HUDEP-2 (cell line): Measurements from ENCODE around the gene IFT122.
"Not testable (repeated sequence)": the region's sequence is repeated elsewhere in the genome, so short reads cannot be mapped to it uniquely, and the experiment has no call there.

Experiments used
- DNase-seq, 76 experiments: peaks; one replicate each; lab custom pipeline; 2025; ENCODE audit not compliant: unreplicated experiment in 76 of 76; lab: John Stamatoyannopoulos, UW

Gene IFT122

DNA sequence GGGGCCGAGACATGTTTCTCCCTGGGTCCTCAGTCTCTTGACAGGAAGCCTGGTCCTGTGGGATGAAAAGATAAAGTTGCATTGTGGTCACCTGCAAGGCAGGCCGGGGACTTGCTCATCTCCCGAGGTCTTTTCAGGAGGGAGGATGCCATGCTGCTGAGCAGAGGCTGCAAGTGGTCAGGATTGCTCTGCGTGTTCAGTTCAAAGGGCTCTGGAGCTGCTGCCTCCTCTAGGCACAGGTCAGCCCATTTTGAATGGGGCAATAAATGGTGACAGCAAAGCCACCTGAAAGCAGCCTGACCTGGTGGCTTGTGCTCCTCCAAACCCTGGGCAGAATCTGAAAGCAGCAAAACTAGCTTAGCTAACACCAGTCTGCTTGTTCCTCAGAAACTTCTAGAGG lies 51.1 kb downstream of the IFT122 start:
- DNase-seq = not testable (repeated sequence)

DNA sequence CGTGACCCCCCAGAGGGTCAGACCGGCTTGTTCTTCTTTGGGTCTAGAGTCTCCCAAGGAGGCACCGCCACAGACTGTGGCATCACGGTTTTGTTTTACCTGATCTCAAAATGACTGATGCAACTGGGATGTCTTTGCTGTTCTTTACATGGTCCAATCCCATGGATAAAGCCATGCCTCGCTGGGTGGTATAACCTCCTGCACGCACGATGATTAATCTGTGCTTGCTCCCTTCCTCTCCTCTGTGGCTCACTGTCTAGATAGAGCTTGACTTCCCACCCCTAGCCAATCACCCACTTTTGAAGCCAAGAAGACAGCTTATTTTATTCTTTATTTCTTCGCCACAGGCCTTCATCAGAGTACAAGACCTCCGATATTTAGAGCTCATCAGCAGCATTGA lies 51.8 kb downstream of the IFT122 start:
- DNase-seq = no peak

DNA sequence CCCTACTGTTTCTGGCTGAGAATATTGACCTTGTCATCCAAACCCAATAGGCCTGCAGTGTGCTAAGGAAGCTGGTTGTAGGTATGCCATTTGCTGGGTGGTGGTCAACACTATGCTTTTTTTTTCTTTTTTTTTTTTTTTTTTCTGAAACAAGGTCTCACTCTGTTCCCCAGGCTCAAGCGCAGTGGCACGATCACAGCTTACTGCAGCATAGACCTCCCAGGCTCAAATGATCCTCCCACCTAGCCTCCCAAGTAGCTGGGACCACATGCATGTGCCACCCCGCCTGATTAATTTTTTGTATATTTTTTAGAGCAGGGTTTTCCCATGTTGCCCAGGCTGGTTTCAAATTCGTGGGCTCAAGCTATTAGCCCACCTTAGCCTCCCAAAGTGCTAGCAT lies 52.7 kb downstream of the IFT122 start:
- DNase-seq = no peak

DNA sequence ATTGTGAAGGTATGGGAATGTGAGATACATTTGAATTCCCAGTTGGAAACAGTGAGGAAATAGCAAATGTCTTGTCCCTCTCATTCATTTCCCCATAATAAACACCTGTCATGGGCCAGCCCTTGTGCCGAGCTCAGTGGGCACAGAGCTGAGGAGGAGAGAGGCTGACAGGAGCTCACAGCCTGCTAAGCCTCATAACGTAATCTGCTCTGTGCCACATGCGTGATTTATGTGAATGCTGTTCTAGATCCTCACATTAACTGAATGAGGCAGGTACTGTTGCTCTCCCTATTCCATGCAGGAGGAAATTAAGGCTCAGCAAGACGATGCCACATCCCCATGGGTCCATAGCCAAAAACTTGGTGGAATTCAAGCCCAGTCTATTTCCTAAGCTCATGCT lies 53.2 kb downstream of the IFT122 start:
- no peak for DNase-seq

DNA sequence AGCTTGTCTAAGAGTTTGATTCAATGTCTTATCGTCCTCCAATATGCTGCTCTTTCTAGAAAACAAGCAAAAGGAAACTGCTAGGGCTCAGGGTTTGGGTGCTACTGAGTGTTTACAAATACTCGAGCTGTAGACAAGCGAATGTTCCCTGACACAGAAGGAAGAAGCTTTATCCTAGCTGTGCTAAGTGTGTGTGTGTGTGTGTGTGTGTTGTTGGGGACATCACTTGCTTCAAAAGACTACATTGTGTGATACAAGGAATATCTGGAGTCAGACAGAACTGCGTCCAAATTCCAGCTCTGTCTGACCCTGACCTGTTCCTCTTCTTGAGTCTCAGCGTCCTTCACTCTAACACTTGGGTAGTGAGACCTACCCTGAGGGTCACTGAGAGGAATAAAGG lies 54.5 kb downstream of the IFT122 start:
- DNase-seq = not testable (repeated sequence)

DNA sequence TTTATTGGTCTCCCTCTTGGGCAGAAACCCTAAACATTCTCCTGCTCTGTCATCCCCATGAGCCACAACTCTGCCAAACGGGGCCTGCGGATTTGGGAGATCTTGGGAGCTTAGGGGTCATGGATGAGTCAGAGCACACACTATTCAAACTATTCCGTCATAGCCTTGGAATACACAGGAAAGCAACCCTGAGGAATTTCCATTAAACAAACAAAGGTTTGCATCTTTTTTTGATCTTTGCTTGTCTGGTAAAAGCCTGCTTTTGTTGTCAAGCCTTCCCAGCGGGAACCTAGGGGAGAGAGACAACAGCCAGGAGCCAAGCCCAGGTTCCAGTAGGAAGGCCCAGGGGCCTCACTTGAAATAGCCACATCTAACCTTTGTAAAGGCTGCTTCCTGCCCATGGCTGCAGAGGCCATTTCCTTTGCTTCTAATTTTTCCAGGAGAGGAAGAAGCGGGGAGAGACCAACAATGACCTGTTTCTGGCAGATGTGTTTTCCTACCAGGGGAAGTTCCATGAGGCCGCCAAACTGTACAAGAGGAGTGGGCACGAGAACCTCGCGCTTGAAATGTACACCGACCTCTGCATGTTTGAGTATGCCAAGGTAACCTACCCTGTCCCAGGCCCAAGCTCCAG lies 55.1 kb downstream of the IFT122 start:
- DNase-seq = not testable (repeated sequence)

DNA sequence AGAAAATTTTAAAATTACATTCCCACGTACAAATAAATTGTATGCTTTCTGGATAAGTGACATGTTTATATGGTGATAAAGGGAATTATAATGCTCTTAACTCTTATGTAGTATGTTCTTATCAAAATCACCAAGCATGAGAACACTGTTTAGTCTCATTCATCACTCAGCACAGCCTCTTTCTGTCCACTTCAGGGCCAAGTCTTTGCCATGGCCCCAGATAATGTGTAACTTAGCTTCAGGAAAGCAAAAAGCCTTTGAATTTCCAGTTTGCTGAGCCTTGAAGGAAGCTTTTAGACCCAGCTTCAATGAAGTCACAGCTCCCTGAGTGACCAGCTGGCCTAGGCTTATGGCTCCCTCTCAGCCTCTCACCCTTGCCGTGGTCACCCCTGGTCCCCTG lies 57.9 kb downstream of the IFT122 start:
- not testable (repeated sequence) for DNase-seq

DNA sequence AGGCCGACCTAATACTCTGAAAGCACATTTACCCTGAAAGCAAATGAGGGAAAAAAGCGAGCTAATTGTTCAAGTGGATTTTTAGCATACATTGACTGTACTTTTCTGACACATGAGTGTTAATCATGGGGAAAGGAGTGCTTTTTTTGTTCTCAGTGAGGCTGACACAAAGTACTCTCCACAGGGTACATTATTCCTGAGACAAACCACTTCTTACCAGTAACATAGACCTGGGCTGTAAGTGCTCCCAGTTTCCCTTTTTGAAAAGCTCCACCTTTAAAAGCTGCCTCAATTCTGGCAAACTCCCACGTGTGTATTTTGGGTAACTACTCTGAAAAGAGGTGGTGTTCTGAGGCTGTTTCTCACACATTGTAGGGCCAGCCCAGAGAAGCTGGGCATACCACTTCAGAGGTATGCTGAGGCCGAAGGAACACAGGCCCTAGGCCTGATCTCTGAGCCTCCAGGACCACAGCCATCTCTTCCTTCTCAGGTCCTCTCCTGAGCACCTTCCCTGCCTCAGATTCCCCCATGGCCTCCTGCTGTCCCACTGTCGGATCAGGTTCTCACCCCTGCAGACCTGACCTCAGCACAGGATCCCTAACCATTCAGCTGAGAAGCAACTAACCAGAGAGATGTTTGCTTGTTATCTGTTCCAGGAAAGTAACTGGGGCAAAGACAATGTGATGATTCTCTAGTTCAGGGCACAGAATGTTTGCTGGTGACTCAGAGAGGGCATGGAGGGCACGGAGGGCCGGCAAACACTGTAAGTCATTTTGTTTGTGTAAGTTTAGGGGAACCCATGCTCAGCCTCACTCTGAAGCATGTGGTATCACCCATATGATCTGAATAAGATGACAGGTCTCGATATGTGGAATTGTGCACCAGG lies 58.8 kb downstream of the IFT122 start:
- DNase-seq = not testable (repeated sequence)

DNA sequence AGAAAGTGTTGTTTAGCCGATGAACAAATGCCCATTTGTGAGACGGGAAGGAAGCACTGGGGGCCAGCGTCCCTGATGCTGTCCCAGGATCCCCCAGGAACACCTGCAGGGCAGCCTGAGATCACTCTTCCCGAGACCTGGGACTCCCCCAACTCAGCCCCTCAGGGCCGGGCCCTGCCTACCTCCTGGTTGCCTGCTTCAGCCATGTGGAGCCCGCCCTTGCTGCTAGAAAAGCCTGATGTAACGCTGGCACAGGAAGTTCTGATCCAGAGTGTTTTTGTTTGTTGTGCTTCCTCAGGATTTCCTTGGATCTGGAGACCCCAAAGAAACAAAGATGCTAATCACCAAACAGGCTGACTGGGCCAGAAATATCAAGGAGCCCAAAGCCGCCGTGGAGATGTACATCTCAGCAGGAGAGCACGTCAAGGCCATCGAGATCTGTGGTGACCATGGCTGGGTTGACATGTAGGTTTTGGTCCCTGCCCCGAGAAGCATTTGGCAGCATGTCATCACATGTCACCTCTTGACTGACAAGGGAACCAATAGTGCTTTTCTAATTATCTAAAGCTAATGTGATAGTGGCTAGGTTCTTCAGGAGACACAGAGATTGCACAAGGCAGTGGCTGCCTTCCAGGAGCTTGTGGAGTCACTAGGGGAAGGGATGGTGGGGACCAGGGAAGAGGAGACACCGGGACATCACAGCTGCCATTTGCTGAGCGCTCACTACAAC lies 59.7 kb downstream of the IFT122 start:
- DNase-seq = not testable (repeated sequence)

DNA sequence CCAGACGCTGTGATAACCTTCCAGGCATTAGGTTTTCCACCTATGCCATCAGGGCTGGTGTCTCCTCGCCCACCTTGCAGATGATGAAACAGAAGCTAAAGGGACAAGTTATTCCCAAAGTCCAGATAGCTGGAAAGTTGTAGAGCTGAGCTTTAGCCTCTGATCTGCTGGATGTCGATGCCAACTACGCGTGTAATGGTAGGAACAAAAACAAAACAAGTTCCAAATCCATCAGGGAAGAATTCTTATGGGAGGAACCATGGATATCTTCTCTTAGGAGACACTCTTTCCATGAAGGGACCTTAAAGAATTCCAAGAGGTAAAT lies 60.3 kb downstream of the IFT122 start:
- DNase-seq = no peak

DNA sequence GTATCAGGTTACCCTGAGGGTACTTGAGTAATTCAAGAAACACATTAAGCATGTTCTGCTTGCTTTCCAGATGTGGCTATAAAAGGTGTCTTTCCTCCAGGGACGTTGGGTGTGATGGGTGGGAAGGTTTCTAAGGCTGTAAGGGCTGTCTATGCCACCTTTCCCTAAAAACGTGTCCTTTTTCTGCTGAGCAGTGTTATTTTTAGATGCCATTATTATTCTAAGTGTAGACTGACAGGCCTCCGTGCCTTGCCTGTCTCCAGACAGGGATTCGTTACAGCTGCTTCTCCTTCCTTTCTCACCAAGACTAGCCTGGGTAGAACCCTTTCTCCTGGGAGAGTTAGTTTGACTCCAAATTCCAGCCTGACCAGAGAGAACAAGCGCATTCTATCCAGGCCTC lies 61.6 kb downstream of the IFT122 start:
- DNase-seq = no peak

DNA sequence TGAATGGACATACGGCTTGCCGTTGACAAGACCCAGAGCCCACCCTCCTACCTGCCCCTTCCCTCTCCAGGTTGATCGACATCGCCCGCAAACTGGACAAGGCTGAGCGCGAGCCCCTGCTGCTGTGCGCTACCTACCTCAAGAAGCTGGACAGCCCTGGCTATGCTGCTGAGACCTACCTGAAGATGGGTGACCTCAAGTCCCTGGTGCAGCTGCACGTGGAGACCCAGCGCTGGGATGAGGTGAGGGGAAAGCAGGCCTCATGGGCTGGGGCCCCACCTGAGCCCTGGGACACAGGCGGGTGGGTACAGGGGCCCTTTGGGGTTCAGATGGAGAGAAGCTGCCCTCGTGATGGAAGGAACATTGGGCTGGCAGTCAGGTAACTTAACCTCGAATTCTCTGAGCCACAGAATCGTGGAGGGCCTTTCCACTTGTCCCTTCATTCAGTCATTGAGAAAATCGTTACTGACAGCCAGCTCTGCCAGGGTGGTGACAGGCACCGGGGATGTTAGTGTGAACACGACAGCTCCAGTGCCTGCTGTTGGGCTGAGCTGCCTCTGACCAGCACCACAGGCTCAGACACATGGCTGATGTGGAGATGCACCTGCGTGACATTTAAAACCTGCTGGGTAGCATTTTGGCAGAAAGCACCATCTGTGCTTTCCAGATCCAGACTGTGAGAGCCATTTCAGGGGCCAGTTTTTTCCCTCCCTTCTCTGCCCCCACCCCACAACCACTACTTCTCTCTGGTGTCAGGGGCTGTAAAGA lies 62.8 kb downstream of the IFT122 start:
- DNase-seq = no peak

DNA sequence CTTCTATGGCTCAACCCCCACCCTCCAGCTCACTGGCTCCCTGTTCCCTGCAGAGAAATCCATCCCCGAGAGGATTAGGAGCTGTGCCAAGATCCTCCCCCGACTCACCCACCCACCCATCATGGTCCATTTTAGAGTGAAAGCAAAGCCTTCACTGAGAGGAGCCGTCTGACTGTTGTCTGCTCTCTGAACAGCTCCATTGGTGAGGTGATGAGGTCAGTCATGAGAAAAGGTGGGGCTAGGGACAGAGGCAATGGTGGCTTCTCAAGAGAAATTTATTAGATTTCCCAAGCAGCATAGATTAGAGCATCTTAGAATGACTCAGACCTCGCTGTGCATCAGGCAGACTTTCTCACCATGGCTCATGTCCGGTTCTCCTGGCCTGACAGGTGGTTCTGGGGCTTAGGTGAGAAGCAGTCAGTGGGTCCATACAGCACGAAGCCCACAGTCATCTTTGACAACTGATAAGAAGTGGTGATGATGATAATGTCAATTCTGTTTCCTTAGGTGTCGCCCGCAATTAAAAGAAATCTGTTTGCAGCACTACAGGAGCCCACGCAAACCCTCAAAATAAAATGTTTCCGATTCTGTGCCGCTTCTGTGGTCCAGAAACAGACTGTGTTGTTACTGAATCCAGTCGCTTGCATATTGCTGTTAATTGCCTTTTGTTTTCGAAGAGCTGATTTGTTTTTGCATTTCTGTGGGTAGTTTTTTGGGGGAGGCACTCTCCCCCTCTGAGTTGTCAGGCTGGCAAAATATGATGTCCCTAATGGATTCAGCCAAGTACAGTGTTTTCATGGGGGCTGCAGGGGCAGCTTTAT lies 63.7 kb downstream of the IFT122 start:
- DNase-seq = no peak

DNA sequence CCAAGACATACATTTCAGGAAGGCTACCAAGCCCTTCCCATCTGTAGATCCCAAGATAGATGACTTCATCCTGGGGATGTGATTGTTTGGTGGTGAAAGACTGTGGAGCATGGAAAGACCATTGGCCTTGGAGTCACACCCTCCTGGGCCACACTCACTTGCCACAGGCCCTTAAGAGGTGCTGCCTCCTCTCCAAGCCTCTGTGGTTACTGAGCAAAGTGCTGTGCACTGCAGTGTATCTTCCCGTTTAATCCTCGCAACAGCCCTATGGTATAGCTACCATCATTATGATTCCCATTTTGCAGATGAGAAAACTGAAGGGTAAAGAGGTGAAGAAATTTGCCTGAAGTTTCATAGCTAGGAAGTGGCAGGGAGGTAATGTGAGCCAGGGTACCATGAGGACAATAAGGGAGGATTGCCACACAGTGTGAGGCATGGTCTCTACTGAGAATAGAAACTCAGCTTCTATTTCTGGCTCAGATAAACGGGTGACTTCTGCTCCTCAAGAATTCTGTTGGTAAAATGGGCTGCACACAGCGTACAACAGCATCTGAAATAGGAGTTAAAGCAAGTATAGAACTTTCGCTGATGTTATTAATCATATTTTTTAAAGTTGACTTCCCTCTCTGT lies 64.6 kb downstream of the IFT122 start:
- no peak for DNase-seq

DNA sequence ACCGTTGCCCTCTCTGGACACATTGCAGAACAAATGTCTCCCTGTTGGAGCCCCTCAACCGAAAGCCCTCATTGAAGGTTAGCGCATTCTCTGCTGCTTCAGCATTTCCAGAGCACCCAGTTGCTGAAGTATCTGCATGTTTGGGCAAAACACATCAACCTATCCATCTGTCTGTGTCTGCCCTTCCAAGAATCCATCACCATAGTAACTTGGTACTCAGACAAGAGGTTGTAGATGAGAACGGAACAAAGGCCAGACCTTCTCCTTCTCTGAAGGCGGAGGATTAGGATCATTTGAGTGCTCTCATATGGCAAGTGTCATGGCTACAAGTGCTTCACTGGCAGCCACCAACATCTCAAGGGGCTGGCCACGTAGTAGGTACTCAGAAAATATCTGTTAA lies 65.3 kb downstream of the IFT122 start:
- DNase-seq = no peak

DNA sequence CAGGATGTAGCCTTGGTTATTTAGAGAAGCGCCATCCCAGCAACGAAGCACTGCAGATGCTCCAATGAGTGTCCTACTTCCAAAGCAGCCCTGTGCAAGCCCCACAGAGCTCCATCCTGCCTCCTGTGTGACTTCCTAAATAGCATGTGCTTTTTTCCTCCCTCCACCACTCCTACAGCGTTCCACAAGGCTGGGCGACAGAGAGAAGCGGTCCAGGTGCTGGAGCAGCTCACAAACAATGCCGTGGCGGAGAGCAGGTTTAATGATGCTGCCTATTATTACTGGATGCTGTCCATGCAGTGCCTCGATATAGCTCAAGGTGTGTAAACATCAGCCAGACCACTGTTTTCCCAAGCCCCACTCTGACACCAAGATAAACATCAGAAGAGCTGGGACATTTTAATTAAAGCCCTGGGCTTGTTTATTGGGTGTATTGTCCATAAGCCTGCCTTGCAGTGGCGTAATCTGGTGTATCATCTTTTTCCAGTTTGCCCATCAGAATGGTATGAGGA lies 66.3 kb downstream of the IFT122 start:
- DNase-seq = no peak

DNA sequence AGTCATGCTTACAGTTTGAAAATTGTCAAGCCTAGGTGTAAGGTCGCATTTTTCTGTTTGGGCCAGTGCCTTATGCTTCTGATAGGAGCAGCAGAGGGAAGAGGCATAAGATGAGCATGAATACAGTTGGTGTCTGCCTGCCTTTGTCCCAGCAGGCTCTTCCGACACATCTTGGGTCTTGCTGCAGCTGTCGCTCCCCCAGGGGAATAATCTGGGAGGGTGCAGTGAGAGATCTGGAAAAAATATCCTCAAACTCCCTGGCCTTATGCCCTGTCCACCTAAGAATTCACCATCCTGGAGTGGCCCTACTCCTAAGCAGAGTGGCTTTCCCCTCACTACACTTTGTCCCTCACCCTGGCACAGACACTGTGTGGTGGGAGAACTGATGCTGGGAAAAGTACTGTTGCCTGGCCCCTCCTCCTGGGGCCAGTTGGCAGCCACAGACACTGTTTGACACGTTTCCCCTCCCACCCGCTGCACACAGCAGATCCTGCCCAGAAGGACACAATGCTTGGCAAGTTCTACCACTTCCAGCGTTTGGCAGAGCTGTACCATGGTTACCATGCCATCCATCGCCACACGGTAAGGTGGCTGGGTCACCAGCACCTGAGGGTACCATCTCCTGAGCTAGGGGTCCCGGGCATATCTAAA lies 67.3 kb downstream of the IFT122 start:
- DNase-seq = no peak

DNA sequence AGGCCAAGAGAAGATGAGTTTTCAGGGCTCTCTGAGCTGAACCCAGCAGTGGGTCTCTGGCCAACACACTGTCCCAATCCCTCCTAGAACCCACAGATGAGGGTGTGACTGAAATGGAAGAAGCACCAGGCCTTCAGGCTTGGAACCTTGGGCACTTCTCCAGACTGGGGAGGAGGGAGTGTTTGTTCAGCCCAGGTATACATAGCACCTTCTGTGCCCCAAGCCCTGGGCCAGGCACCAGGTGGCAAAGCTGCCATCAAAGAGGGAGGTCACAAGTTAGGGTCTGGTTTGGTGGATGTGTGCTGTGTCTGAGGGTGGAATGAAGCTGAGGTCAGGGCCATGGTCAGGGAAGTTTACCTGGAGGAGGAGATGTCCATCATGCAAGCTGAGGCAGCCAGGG lies 72.6 kb downstream of the IFT122 start:
- DNase-seq = no peak

DNA sequence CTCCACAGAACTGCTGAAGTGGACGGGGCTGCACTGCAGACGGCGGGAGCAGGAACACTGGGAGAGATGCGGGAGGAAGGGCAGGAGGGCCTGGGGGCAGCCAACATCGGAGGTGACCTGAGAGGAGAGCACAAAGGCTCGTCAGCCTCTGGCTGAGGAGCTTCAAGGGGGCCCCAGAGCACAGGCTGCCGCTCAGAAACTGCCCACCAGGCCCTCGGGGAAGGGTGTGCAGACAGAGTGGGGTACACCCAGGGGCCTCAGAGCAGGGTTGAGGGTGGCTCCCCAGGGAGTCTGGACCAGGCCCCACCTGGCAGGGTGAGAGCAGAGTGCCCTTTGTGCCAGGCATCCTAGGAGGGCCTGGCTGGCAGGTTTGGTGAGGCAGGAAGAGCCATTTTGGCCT lies 73.7 kb downstream of the IFT122 start:
- DNase-seq = no peak
